Uterus (tissue), 2 donors: ENCODE measurements around the gene ANP32D.
"Not testable (repeated sequence)": the region's sequence is repeated elsewhere in the genome, so short reads cannot be mapped to it uniquely, and the experiment has no call there.

Source experiments
- POLR2A ChIP-seq, 2 donors: fragments of 450-650 bp; IDR thresholded peaks; one replicate each; pipeline ENCODE4 v1.6.1; 2016; ENCODE audit warnings: antibody characterized with exemption in 2 of 2, mild to moderate bottlenecking in 1 of 2, moderate library complexity in 1 of 2
- TF ChIP-seq, protein P1 (sequence below), 4 experiments: fragments of 200-600 bp in 2 of 4; fragments of 450-650 bp in 2 of 4; sonication (generic) in 2 of 4; IDR thresholded peaks; one replicate each; pipeline ENCODE4 v1.5.1; 2016 to 2019; ENCODE audit warnings: antibody characterized with exemption in 4 of 4, mild to moderate bottlenecking in 2 of 4, moderate library complexity in 1 of 4

DNA sequence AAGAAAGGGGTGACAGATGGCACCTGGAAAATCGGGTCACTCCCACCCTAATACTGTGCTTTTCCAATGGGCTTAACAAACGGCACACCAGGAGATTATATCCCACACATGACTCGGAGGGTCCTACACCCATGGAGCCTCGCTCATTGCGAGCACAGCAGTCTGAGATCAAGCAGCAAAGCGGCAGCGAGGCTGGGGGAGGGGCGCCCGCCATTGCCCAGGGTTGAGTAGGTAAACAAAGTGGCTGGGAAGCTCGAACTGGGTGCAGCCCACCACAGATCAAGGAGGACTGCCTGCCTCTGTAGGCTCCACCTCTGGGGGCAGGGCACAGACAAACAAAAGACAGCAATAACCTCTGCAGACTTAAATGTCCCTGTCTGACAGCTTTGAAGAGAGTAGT is 38.3 kb upstream of the ANP32D start:
- TF ChIP-seq, protein P1, sequence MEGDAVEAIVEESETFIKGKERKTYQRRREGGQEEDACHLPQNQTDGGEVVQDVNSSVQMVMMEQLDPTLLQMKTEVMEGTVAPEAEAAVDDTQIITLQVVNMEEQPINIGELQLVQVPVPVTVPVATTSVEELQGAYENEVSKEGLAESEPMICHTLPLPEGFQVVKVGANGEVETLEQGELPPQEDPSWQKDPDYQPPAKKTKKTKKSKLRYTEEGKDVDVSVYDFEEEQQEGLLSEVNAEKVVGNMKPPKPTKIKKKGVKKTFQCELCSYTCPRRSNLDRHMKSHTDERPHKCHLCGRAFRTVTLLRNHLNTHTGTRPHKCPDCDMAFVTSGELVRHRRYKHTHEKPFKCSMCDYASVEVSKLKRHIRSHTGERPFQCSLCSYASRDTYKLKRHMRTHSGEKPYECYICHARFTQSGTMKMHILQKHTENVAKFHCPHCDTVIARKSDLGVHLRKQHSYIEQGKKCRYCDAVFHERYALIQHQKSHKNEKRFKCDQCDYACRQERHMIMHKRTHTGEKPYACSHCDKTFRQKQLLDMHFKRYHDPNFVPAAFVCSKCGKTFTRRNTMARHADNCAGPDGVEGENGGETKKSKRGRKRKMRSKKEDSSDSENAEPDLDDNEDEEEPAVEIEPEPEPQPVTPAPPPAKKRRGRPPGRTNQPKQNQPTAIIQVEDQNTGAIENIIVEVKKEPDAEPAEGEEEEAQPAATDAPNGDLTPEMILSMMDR (IDR thresholded peaks at IDR 0.05): not testable (repeated sequence)
- TF ChIP-seq POLR2A (IDR thresholded peaks at IDR 0.05): not testable (repeated sequence)
